Astrocyte (in vitro differentiated cells and primary cell): ENCODE data around the gene LOXHD1. TPM values are rescaled to one million over a fixed set of nuclear protein-coding genes. Genes with fewer than 3 reads are reported as not detected.

Experiments
- DNase-seq: peaks from one replicate; pipeline ENCODE4 v3.0.0-alpha.2; 2010; ENCODE audit warnings: low read depth
- FAIRE-seq: peaks from 2 replicates; lab custom pipeline; 2011; peaks lifted over from hg19 to GRCh38; lab: Jason Lieb, UNC
- H2AFZ ChIP-seq: 2 replicates; pipeline ENCODE4 v1.6.0; 2012; ENCODE audit warnings: low read depth, low read length, inconsistent platforms
- H3K27ac ChIP-seq: 2 replicates; pipeline ENCODE4 v1.5.1; 2011; ENCODE audit warnings: low read depth, low read length, inconsistent platforms
- H3K27me3 ChIP-seq: 2 replicates; pipeline ENCODE4 v1.6.0; 2011; ENCODE audit warnings: low read length, inconsistent platforms; ENCODE audit not compliant: insufficient read depth
- H3K36me3 ChIP-seq: 2 replicates; pipeline ENCODE4 v1.5.1; 2011; ENCODE audit warnings: low read length, inconsistent platforms; ENCODE audit not compliant: insufficient read depth
- H3K4me1 ChIP-seq: 2 replicates; pipeline ENCODE4 v1.5.1; 2011; ENCODE audit warnings: low read length, inconsistent platforms; ENCODE audit not compliant: insufficient read depth
- H3K4me2 ChIP-seq: 2 replicates; pipeline ENCODE4 v1.6.0; 2012; ENCODE audit warnings: low read length, inconsistent platforms
- H3K4me3 ChIP-seq: 2 replicates; pipeline ENCODE4 v1.5.1; 2011; ENCODE audit warnings: low read depth, mild to moderate bottlenecking, low read length, inconsistent platforms; ENCODE audit not compliant: insufficient read depth
- H3K79me2 ChIP-seq: 2 replicates; pipeline ENCODE4 v1.6.0; 2012; ENCODE audit warnings: mild to moderate bottlenecking, low read length, inconsistent platforms; ENCODE audit not compliant: insufficient read depth
- H3K9ac ChIP-seq: 2 replicates; pipeline ENCODE4 v1.6.0; 2012; ENCODE audit warnings: mild to moderate bottlenecking, low read length, inconsistent platforms
- H3K9me3 ChIP-seq: 2 replicates; pipeline ENCODE4 v1.5.1; 2012; ENCODE audit warnings: low read depth, mild to moderate bottlenecking, low read length, inconsistent platforms; ENCODE audit not compliant: insufficient read depth
- H4K20me1 ChIP-seq: 2 replicates; pipeline ENCODE4 v1.6.0; 2012; ENCODE audit warnings: low read length, inconsistent platforms; ENCODE audit not compliant: insufficient read depth
- H3K27ac Mint-ChIP-seq: one replicate; pipeline ENCODE4 v1.8.0; 2021; ENCODE audit warnings: mild to moderate bottlenecking, mixed read lengths; ENCODE audit not compliant: unreplicated experiment
- H3K27me3 Mint-ChIP-seq: one replicate; pipeline ENCODE4 v1.8.0; 2021; ENCODE audit warnings: low read depth, mixed read lengths; ENCODE audit not compliant: unreplicated experiment
- H3K36me3 Mint-ChIP-seq: one replicate; pipeline ENCODE4 v1.8.0; 2021; ENCODE audit warnings: low read depth, mixed read lengths; ENCODE audit not compliant: unreplicated experiment
- H3K4me1 Mint-ChIP-seq: one replicate; pipeline ENCODE4 v1.8.0; 2021; ENCODE audit warnings: low read depth, mixed read lengths; ENCODE audit not compliant: unreplicated experiment
- H3K4me3 Mint-ChIP-seq: one replicate; pipeline ENCODE4 v1.8.0; 2021; ENCODE audit warnings: mild to moderate bottlenecking, moderate library complexity, mixed read lengths; ENCODE audit not compliant: unreplicated experiment
- H3K9me3 Mint-ChIP-seq: one replicate; pipeline ENCODE4 v1.8.0; 2021; ENCODE audit warnings: mild to moderate bottlenecking, mixed read lengths; ENCODE audit not compliant: unreplicated experiment
- CTCF ChIP-seq: IDR thresholded peaks from 2 replicates; pipeline ENCODE4 v1.5.1; 2011; ENCODE audit warnings: low read depth, mild to moderate bottlenecking, inconsistent platforms, low read length, moderate library complexity; ENCODE audit not compliant: insufficient read depth
- EZH2 ChIP-seq: IDR thresholded peaks from 2 replicates; pipeline ENCODE4 v1.6.1; 2012; ENCODE audit warnings: mild to moderate bottlenecking, low read length, inconsistent platforms; ENCODE audit not compliant: insufficient read depth
- total RNA-seq: library from RNA; stranded (reverse); gene quantifications from 2 replicates; pipeline ENCODE4 v1.2.1, GENCODE V29; 2021

LOXHD1 gene
- total RNA-seq, 1 donor from 2014 or later: not detected

DNA sequence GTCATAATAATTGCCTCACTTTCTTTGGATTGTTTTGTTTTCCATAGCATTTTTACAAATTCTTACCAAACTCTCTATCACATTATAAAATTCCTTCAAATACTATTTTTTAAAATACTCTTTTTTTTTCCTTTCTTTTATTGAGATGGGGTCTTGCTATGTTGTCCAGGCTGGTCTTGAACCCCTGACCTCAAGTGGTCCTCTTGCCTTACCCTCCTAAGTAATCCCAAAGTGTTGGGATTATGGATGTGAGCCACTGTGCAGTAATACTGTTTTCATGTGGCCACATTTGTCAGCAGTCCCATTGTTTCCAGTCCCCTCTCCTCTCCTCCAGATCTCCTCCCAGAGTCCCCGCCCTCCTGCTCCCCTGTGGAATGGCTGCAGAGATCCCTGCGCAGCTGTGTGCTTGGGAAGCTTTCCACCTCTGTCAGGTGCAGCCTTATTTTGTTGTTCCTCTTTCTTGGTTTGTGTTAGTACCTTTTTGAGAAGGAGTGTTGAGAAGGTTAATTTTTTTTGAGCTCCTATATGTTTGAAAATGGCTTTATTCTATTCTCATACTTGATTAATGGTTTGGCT, 227.3 kb downstream of the LOXHD1 start:
- Histone ChIP-seq H3K9ac (no peak overlapping the region), H3K27ac (no peak overlapping the region), H3K36me3 (no peaks in the 10 kb centered on the region), H3K4me2 (no peak overlapping the region), H3K9me3 (no peaks in the 10 kb centered on the region), H4K20me1 (no peaks in the 10 kb centered on the region), H3K27me3 (peaks cover 6% of the 10 kb centered on the region), H3K79me2 (no peaks in the 10 kb centered on the region), H2AFZ (no peak overlapping the region), H3K4me1 (no peaks in the 10 kb centered on the region), H3K4me3 (no peak overlapping the region)
- H3K4me1 Mint-ChIP-seq: peaks cover 5% of the 10 kb centered on the region
- FAIRE-seq (no peak), DNase-seq (no peak)
- no peaks in the 10 kb centered on the region for H3K36me3 Mint-ChIP-seq
- H3K9me3 Mint-ChIP-seq: peaks cover 3% of the 10 kb centered on the region
- H3K27ac Mint-ChIP-seq: no peak overlapping the region
- peaks cover 41% of the 10 kb centered on the region for H3K27me3 Mint-ChIP-seq
- no peak overlapping the region for H3K4me3 Mint-ChIP-seq
- TF ChIP-seq CTCF (no peak), EZH2 (no peak)

- FAIRE-seq (no peak), DNase-seq (no peak)
- Histone ChIP-seq H3K9ac (no peak overlapping the region), H3K4me3 (no peak overlapping the region), H3K36me3 (no peaks in the 10 kb centered on the region), H3K4me1 (no peaks in the 10 kb centered on the region), H3K27me3 (peaks cover 6% of the 10 kb centered on the region), H2AFZ (no peak overlapping the region), H3K79me2 (no peaks in the 10 kb centered on the region), H3K4me2 (no peak overlapping the region), H4K20me1 (no peaks in the 10 kb centered on the region), H3K27ac (no peak overlapping the region), H3K9me3 (no peaks in the 10 kb centered on the region)
- peaks cover 5% of the 10 kb centered on the region for H3K4me1 Mint-ChIP-seq
- TF ChIP-seq CTCF: no peak
- no peak for TF ChIP-seq EZH2
- no peak overlapping the region for H3K27ac Mint-ChIP-seq
- H3K9me3 Mint-ChIP-seq: peaks cover 2% of the 10 kb centered on the region
- H3K4me3 Mint-ChIP-seq: no peak overlapping the region
- H3K27me3 Mint-ChIP-seq: peaks cover 39% of the 10 kb centered on the region
- no peaks in the 10 kb centered on the region for H3K36me3 Mint-ChIP-seq
These were observed 227.9 kb downstream of the LOXHD1 start for GRCh38 chr18:46429130-46429529.

- H3K9me3 Mint-ChIP-seq: peaks cover 2% of the 10 kb centered on the region
- peaks cover 41% of the 10 kb centered on the region for H3K27me3 Mint-ChIP-seq
- H3K4me1 Mint-ChIP-seq: peaks cover 5% of the 10 kb centered on the region
- Histone ChIP-seq H3K27me3 (peaks cover 6% of the 10 kb centered on the region), H3K9me3 (no peaks in the 10 kb centered on the region), H3K9ac (no peak overlapping the region), H2AFZ (no peak overlapping the region), H3K4me1 (no peaks in the 10 kb centered on the region), H3K36me3 (no peaks in the 10 kb centered on the region), H4K20me1 (no peaks in the 10 kb centered on the region), H3K79me2 (no peaks in the 10 kb centered on the region), H3K4me2 (no peak overlapping the region), H3K4me3 (no peak overlapping the region), H3K27ac (no peak overlapping the region)
- no peak for TF ChIP-seq CTCF
- no peak for TF ChIP-seq EZH2
- DNase-seq (no peak), FAIRE-seq (no peak)
- no peaks in the 10 kb centered on the region for H3K36me3 Mint-ChIP-seq
- H3K27ac Mint-ChIP-seq: no peak overlapping the region
- no peak overlapping the region for H3K4me3 Mint-ChIP-seq
These were observed 228.7 kb downstream of the LOXHD1 start for GRCh38 chr18:46428368-46428767.
